OCI-LY1 (cell line): ENCODE data around the gene KCNMA1.

ENCODE experiments used
- EZH2 ChIP-seq: fragments of 200-600 bp; sonication (generic), shearing (Covaris generic); IDR thresholded peaks from 2 replicates; pipeline ENCODE4 v1.8.0; 2017; ENCODE audit warnings: borderline replicate concordance, mixed run types, mild to moderate bottlenecking, antibody characterized with exemption, low read length, moderate library complexity, mixed read lengths
- TF ChIP-seq, protein P1 (sequence below): fragments of 200-600 bp; sonication (generic), shearing (Covaris generic); IDR thresholded peaks from 2 replicates; pipeline ENCODE4 v1.5.1; 2017; ENCODE audit warnings: mild to moderate bottlenecking, antibody characterized with exemption, low read length, moderate library complexity, mixed read lengths

DNA sequence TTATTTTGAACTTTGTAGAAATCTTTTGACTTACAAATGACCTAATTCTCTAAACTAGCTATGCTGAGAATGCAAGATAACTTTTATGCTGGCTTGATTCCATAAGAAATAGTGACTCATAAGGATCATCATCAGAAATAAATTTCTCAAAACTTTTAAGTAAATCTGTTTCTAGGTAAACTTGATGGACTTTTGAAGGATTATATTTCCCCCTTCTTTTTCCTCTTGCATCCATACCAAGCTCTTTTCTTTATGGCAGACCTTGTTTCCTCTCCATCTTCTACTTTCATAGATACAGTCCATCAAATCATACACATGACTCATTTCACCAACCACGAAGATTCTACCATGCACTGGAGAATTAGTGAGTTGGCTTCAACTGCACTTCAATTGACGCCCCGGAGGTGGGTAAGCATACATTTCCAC is 336.3 kb downstream of the KCNMA1 start:
- TF ChIP-seq, protein P1, sequence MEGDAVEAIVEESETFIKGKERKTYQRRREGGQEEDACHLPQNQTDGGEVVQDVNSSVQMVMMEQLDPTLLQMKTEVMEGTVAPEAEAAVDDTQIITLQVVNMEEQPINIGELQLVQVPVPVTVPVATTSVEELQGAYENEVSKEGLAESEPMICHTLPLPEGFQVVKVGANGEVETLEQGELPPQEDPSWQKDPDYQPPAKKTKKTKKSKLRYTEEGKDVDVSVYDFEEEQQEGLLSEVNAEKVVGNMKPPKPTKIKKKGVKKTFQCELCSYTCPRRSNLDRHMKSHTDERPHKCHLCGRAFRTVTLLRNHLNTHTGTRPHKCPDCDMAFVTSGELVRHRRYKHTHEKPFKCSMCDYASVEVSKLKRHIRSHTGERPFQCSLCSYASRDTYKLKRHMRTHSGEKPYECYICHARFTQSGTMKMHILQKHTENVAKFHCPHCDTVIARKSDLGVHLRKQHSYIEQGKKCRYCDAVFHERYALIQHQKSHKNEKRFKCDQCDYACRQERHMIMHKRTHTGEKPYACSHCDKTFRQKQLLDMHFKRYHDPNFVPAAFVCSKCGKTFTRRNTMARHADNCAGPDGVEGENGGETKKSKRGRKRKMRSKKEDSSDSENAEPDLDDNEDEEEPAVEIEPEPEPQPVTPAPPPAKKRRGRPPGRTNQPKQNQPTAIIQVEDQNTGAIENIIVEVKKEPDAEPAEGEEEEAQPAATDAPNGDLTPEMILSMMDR: no peak
- TF ChIP-seq EZH2: no peak
